ENCODE measurements around the gene RAI1.

Gene RAI1

GRCh38 chr17:17661134-17661533 lies 20.1 kb upstream of the RAI1 start:
- no peak for TF ChIP-seq CTCF (IDR thresholded peaks at IDR 0.05; ENCODE audit: extremely low read depth, missing control alignments)
- DNase-seq (ENCODE audit: low spot score), result no peak

DNA sequence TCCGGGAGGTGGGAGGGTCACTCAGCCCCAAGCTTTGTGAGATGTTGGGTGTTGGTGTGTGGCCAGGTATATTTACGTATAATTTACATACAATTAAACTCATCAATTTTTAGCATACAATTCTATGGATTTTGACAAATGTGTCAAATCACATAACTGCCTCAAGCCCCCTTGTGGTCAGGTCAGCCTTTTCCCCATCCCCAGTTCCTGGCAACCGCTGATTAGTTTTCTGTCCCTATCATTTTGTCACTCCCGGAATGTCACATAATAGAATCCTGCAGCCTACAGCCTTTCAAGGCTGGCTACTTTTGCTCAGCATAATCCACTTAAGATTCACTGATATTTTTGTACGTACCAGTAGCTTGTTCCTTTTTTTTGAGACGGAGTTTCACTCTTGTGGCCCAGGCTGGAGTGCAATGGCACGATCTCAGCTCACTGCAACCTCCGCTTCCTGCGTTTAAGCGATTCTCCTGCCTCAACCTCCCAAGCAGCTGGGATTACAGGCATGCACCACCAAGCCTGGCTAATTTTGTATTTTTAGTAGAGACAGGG lies 19.3 kb upstream of the RAI1 start:
- no peak for DNase-seq (ENCODE audit: low spot score)
- TF ChIP-seq CTCF (IDR thresholded peaks at IDR 0.05; ENCODE audit: extremely low read depth, missing control alignments), result no peak

- DNase-seq (ENCODE audit: low spot score), result peak; percentile 89
Observed at GRCh38 chr17:17663160-17664063, 17.8 kb upstream of the RAI1 start.

GRCh38 chr17:17664064-17664452 lies 17.2 kb upstream of the RAI1 start:
- DNase-seq (ENCODE audit: low spot score), result no peak
- no peak for TF ChIP-seq CTCF (IDR thresholded peaks at IDR 0.05; ENCODE audit: extremely low read depth, missing control alignments)

More at GRCh38 chr17:17663160-17664063, 17.8 kb upstream of the RAI1 start:
- TF ChIP-seq CTCF (IDR thresholded peaks at IDR 0.05; ENCODE audit: extremely low read depth, missing control alignments), result no peak

- DNase-seq (ENCODE audit: low spot score), result no peak
- TF ChIP-seq CTCF (IDR thresholded peaks at IDR 0.05; ENCODE audit: extremely low read depth, missing control alignments), result no peak
Observed at GRCh38 chr17:17665255-17665654, 16.0 kb upstream of the RAI1 start.

GRCh38 chr17:17666111-17666714 lies 15.0 kb upstream of the RAI1 start:
- DNase-seq (ENCODE audit: low spot score), result no peak
- TF ChIP-seq CTCF (IDR thresholded peaks at IDR 0.05; ENCODE audit: extremely low read depth, missing control alignments), result no peak

DNA sequence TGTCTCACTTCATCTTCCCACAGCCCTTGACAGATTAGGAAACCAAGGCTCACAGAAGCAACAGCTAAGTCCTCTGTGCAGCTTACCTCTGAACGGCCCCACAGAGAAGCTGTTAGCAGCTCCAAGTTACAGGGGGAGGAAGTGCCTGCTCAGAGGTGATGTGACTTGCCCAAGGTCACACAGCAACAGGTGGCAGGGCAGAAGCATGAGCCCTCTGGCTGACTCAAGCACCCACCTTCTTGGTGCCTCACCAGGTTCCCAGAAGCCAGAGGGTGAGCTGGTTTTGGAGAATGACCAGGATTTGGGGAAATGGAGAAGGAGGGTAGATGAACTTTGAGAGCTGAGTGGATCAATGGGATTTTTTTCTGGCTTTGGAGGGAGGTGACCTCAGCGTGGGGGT lies 14.0 kb upstream of the RAI1 start:
- DNase-seq (ENCODE audit: low spot score), result no peak
- no peak for TF ChIP-seq CTCF (IDR thresholded peaks at IDR 0.05; ENCODE audit: extremely low read depth, missing control alignments)

All from GM20000 (cell line).